Measurements from ENCODE around the gene GRIK4.
"Not testable (repeated sequence)": the region's sequence is repeated elsewhere in the genome, so short reads cannot be mapped to it uniquely, and the experiment has no call there.

The GRIK4 gene

GRCh38 chr11:120746376-120746775, 234.8 kb downstream of the GRIK4 start:
- no peak for DNase-seq (ENCODE audit: low read depth)

GRCh38 chr11:120746836-120747609, 235.5 kb downstream of the GRIK4 start:
- DNase-seq (ENCODE audit: low read depth): no peak

GRCh38 chr11:120747850-120748814, 236.6 kb downstream of the GRIK4 start:
- DNase-seq (ENCODE audit: low read depth): no peak

- DNase-seq (ENCODE audit: low read depth): no peak
Observed at GRCh38 chr11:120749395-120749794, 237.8 kb downstream of the GRIK4 start.

- DNase-seq (ENCODE audit: low read depth): no peak
Observed at GRCh38 chr11:120750647-120751549, 239.3 kb downstream of the GRIK4 start.

- DNase-seq (ENCODE audit: low read depth): no peak
Observed at GRCh38 chr11:120751550-120751949, 240.0 kb downstream of the GRIK4 start.

- DNase-seq (ENCODE audit: low read depth): no peak
Observed at GRCh38 chr11:120752668-120753067, 241.1 kb downstream of the GRIK4 start.

- DNase-seq (ENCODE audit: low read depth): no peak
Observed at GRCh38 chr11:120756931-120757330, 245.4 kb downstream of the GRIK4 start.

GRCh38 chr11:120759046-120759445, 247.5 kb downstream of the GRIK4 start:
- no peak for DNase-seq (ENCODE audit: low read depth)

- DNase-seq (ENCODE audit: low read depth): not testable (repeated sequence)
Observed at GRCh38 chr11:120765710-120766109, 254.2 kb downstream of the GRIK4 start.

GRCh38 chr11:120766318-120766717, 254.8 kb downstream of the GRIK4 start:
- DNase-seq (ENCODE audit: low read depth): no peak

- no peak for DNase-seq (ENCODE audit: low read depth)
Observed at GRCh38 chr11:120768949-120769348, 257.4 kb downstream of the GRIK4 start.

GRCh38 chr11:120769906-120770305, 258.4 kb downstream of the GRIK4 start:
- no peak for DNase-seq (ENCODE audit: low read depth)

- DNase-seq (ENCODE audit: low read depth): no peak
Observed at GRCh38 chr11:120771551-120772060, 260.1 kb downstream of the GRIK4 start.

GRCh38 chr11:120773501-120774031, 262.0 kb downstream of the GRIK4 start:
- no peak for DNase-seq (ENCODE audit: low read depth)

GRCh38 chr11:120774591-120775386, 263.2 kb downstream of the GRIK4 start:
- DNase-seq (ENCODE audit: low read depth): no peak

- no peak for DNase-seq (ENCODE audit: low read depth)
Observed at GRCh38 chr11:120775986-120776951, 264.7 kb downstream of the GRIK4 start.

- no peak for DNase-seq (ENCODE audit: low read depth)
Observed at GRCh38 chr11:120778685-120779490, 267.3 kb downstream of the GRIK4 start.

Data from HS-5 (cell line).